Heart left ventricle (tissue), 16 donors: ENCODE measurements around the gene FTO. TPM values are rescaled to one million over a fixed set of nuclear protein-coding genes. Genes with fewer than 3 reads are reported as not detected.

Source experiments
- ATAC-seq, 4 donors: fragments of 200-7000 bp; cut with Tn5 transposase; one replicate each; pipeline ENCODE4 v1.9.1; 2020 to 2022; ENCODE audit warnings: moderate library complexity in 4 of 4, mild to moderate bottlenecking in 3 of 4, moderate number of reproducible peaks in 1 of 4
- DNase-seq, 5 donors: peaks; one replicate each; pipeline ENCODE4 v3.0.0-alpha.2; 2020
- H3K27ac ChIP-seq, 12 donors: fragments of 200-600 bp; sonication (generic) in 4 of 12; one replicate each; pipeline versions ENCODE4 v1.5.0 to v1.8.0; 2016 to 2022; ENCODE audit warnings: mild to moderate bottlenecking in 2 of 12
- H3K27me3 ChIP-seq, 9 donors: fragments of 200-600 bp; sonication (generic) in 2 of 9; one replicate each; pipeline versions ENCODE4 v1.5.1 to v1.8.0; 2016 to 2022; ENCODE audit warnings: mild to moderate bottlenecking in 3 of 9
- H3K36me3 ChIP-seq, 9 donors: fragments of 200-600 bp; sonication (generic) in 2 of 9; one replicate each; pipeline versions ENCODE4 v1.5.0 to v1.8.0; 2018 to 2022; ENCODE audit warnings: mild to moderate bottlenecking in 2 of 9
- H3K4me1 ChIP-seq, 12 donors: fragments of 200-600 bp; sonication (generic) in 4 of 12; one replicate each; pipeline versions ENCODE4 v1.5.0 to v1.8.0; 2016 to 2022; ENCODE audit warnings: mild to moderate bottlenecking in 3 of 12
- H3K4me3 ChIP-seq, 12 donors: fragments of 200-600 bp; sonication (generic) in 4 of 12; one replicate each; pipeline versions ENCODE4 v1.5.0 to v1.8.0; 2017 to 2022; ENCODE audit warnings: mild to moderate bottlenecking in 9 of 12, moderate library complexity in 4 of 12
- H3K9me3 ChIP-seq, 12 donors: fragments of 200-600 bp; sonication (generic) in 4 of 12; one replicate each; pipeline versions ENCODE4 v1.5.0 to v1.8.0; 2016 to 2022; ENCODE audit warnings: mild to moderate bottlenecking in 1 of 12
- CTCF ChIP-seq, 12 donors: fragments of 200-600 bp; sonication (generic) in 4 of 12; IDR thresholded peaks; one replicate each; pipeline versions ENCODE4 v1.5.0 to v1.8.0; 2018 to 2022; ENCODE audit warnings: antibody characterized with exemption in 12 of 12, mild to moderate bottlenecking in 5 of 12
- POLR2A ChIP-seq, 2 donors: fragments of 450-650 bp; IDR thresholded peaks; one replicate each; pipeline ENCODE4 v1.6.1; 2017; ENCODE audit warnings: antibody characterized with exemption in 2 of 2, mild to moderate bottlenecking in 2 of 2, moderate library complexity in 2 of 2
- WGBS, 4 donors: extraction: QIAGEN DNeasy Blood & Tissue Kit in 2 of 4; methylation state at CpG; one replicate each; pipeline versions ENCODE4 v1.1.5 to v1.1.7; 2013 to 2018; 5-methylcytosine and 5-hydroxymethylcytosine counted together
- intact Hi-C, 10 donors: fragments of 100-400 bp; cut with DNase I; formaldehyde crosslinking; loops; one replicate each; pipeline versions ENCODE4 v1.11.1 to v1.14.2; 2022
- polyA plus RNA-seq, 2 donors: library from polyadenylated mRNA; stranded (reverse); fragments of 200-250 nt; gene quantifications; one replicate each; pipeline ENCODE4 v1.2.3, GENCODE V29; 2013
- total RNA-seq, 9 donors: library from RNA; depleted of rRNA in 2 of 9; stranded (reverse); fragments of >200 nt in 2 of 9; fragmentation: NEBNext Ultra II Directional in 3 of 9; extraction: Animal tissue kit (Norgen Biotek cat#: 25700) in 3 of 9; gene quantifications; one replicate each; pipeline versions ENCODE4 v1.1.0 to v1.2.4, GENCODE V29; 2016 to 2023
- donor health status: ischemic (EF 13 %, LVEDD 7.1; RV severe dilation, severe dysfunction).
- donor health status: healthy with polysubstance abuse.
- donor health status: DM: no; HTN: yes; CAD: no.
- donor health status: DM: no; HTN: no; CAD: no.
- donor health status: ischemic (EF 25% LVEDD 6.9; RV normal size, moderate dysfunction).
- donor health status: ischemic (EF 25% LVEDD 5.7; RV mildly dilated, moderate dysfunction).
- donor health status: healthy.
- donor health status: DM: yes; HTN: yes; CAD: no.
- donor health status: ischemic (EF 35%, LVEDD 5.7; RV mildly dilated, moderate dysfunction).
- donor health status: nonischemic (EF 11% LVEDD 7.7; RV severe dilation, severe dysfunction).
- donor health status: DM: yes; HTN: yes; CAD: no.
- donor health status: PGD.
- donor health status: ischemic (EF 29% LVEDD 5.4; RV normal size, mild dysfunction).
- donor health status: nonischemic (EF 23%, LVEDD 6.1; RV moderate dilation, normal function).

Gene FTO
- total and polyA plus RNA-seq, 11 donors, result 11.8 to 105 (median 86.8) TPM

GRCh38 chr16:54106057-54106456, 402.1 kb downstream of the FTO start:
- Histone ChIP-seq H3K4me1 (no peaks in the 10 kb centered on the region), H3K27ac (no peak overlapping the region), H3K27me3 (no peaks in the 10 kb centered on the region), H3K9me3 (peaks cover 0 to 6% (median 0%) of the 10 kb centered on the region in 12 donors), H3K36me3 (no peaks in the 10 kb centered on the region), H3K4me3 (no peak overlapping the region)
- no peak for TF ChIP-seq POLR2A (IDR thresholded peaks at IDR 0.05)
- no peak for TF ChIP-seq CTCF (IDR thresholded peaks at IDR 0.05)
- intact Hi-C loops, result no loop called here
- WGBS, 4 donors, result 91 to 95% (median 93%) methylated on average over 5 of the region's 5 CpGs
- no peak for DNase-seq
- no peak for ATAC-seq

- WGBS, 4 donors, result 81 to 90% (median 89%) methylated on average over 7 of the region's 7 CpGs
- no peaks in the 10 kb centered on the region for H3K4me1 ChIP-seq
- peaks cover 0 to 15% (median 10%) of the 10 kb centered on the region in 9 donors for H3K36me3 ChIP-seq
- no peaks in the 10 kb centered on the region for H3K27me3 ChIP-seq
- DNase-seq, result no peak
- no peak for TF ChIP-seq POLR2A (IDR thresholded peaks at IDR 0.05)
- TF ChIP-seq CTCF (IDR thresholded peaks at IDR 0.05), result no peak
- no peak overlapping the region for H3K27ac ChIP-seq
- intact Hi-C loops, result no loop called here
- H3K4me3 ChIP-seq, result no peak overlapping the region
- H3K9me3 ChIP-seq, result no peaks in the 10 kb centered on the region
- ATAC-seq, result no peak
Measured at GRCh38 chr16:54107583-54108202, 403.7 kb downstream of the FTO start.

- Histone ChIP-seq H3K9me3 (no peaks in the 10 kb centered on the region), H3K27me3 (no peaks in the 10 kb centered on the region), H3K27ac (no peak overlapping the region), H3K36me3 (peaks cover 0 to 30% (median 18%) of the 10 kb centered on the region in 9 donors), H3K4me1 (peaks cover 0 to 3% (median 0%) of the 10 kb centered on the region in 12 donors), H3K4me3 (no peak overlapping the region)
- intact Hi-C loops, result no loop called here
- ATAC-seq, result no peak
- WGBS, 4 donors, result 88 to 91% (median 90%) methylated on average over 16 of the region's 16 CpGs
- TF ChIP-seq CTCF (IDR thresholded peaks at IDR 0.05) (no peak), POLR2A (IDR thresholded peaks at IDR 0.05) (no peak)
- DNase-seq, result no peak
Measured at GRCh38 chr16:54110016-54110981, 406.3 kb downstream of the FTO start.
